ENCODE results near the gene DRD2. TPM values are rescaled to one million over a fixed set of nuclear protein-coding genes. Genes with fewer than 3 reads are reported as not detected.

The DRD2 gene
- total RNA-seq, 1 donor from 2014 or later = not detected

DNA sequence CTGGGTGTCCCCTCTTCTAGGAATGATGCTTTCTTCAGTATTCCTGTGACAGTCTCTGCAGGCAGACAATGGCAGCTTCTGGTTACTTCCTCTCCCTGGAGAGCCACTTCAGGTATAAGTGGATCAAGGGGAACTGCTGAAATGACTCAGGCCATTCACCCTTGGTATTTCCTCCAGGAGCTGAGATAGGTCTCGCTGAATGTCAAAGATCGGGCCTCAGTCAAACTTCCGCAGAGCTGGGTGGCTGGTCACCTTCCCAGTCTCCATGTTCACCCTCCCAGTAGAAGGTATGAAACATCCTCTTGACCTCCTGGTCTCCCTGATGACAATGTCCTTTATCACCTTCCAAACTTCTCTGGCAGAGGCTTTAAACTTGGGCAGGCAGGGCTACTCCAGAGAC, 89.4 kb downstream of the DRD2 start:
- Histone ChIP-seq H3K9ac (ENCODE audit: low read depth in 1 of 3, low read length in 3 of 3) (no peak overlapping the region), H3K36me3 (ENCODE audit: control insufficient read depth in 3 of 3, insufficient read depth in 3 of 3, low read length in 3 of 3) (no peaks in the 10 kb centered on the region), H3K4me1 (ENCODE audit: control insufficient read depth in 3 of 3, insufficient read depth in 3 of 3, low read length in 3 of 3) (no peaks in the 10 kb centered on the region), H3K27me3 (ENCODE audit: control insufficient read depth in 3 of 3, insufficient read depth in 3 of 3, low read length in 3 of 3) (peaks cover 27 to 31% (median 30%) of the 10 kb centered on the region in 3 donors), H3K4me3 (ENCODE audit: low read length in 3 of 3) (no peak overlapping the region), H3K9me3 (ENCODE audit: control insufficient read depth in 3 of 3, low read length in 3 of 3) (no peaks in the 10 kb centered on the region), H3K27ac (ENCODE audit: low read depth, low read length) (no peak overlapping the region)

DNA sequence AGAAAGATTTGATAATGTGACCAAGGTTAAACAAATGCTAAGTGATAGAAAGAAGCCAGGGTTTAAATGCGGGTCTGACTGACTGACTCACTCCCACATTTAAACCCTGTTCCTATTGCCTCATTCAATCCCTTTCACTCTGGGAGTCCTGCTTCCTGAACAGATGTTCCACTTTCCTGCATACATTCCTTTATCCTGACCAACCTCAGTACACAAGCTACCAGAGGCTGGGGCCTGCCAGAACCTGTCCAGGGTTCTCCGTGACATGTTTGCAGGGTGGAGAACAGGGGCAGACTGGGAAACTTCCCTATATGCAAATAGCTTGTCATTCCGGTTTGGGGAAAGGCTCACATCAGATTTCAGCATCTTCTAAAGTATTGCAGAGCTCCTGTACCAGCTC, 90.6 kb downstream of the DRD2 start:
- H3K27ac ChIP-seq (ENCODE audit: low read depth, low read length) = no peak overlapping the region
- H3K36me3 ChIP-seq (ENCODE audit: control insufficient read depth in 3 of 3, insufficient read depth in 3 of 3, low read length in 3 of 3) = no peaks in the 10 kb centered on the region
- H3K9me3 ChIP-seq (ENCODE audit: control insufficient read depth in 3 of 3, low read length in 3 of 3) = no peaks in the 10 kb centered on the region
- no peak overlapping the region for H3K9ac ChIP-seq (ENCODE audit: low read depth in 1 of 3, low read length in 3 of 3)
- peaks cover 27 to 30% (median 28%) of the 10 kb centered on the region in 3 donors for H3K27me3 ChIP-seq (ENCODE audit: control insufficient read depth in 3 of 3, insufficient read depth in 3 of 3, low read length in 3 of 3)
- no peak overlapping the region for H3K4me3 ChIP-seq (ENCODE audit: low read length in 3 of 3)
- no peaks in the 10 kb centered on the region for H3K4me1 ChIP-seq (ENCODE audit: control insufficient read depth in 3 of 3, insufficient read depth in 3 of 3, low read length in 3 of 3)

GRCh38 chr11:113382121-113382520, 93.1 kb downstream of the DRD2 start:
- Histone ChIP-seq H3K4me3 (ENCODE audit: low read length in 3 of 3) (no peak overlapping the region), H3K9me3 (ENCODE audit: control insufficient read depth in 3 of 3, low read length in 3 of 3) (no peaks in the 10 kb centered on the region), H3K27me3 (ENCODE audit: control insufficient read depth in 3 of 3, insufficient read depth in 3 of 3, low read length in 3 of 3) (peaks cover 8 to 18% (median 13%) of the 10 kb centered on the region in 3 donors), H3K4me1 (ENCODE audit: control insufficient read depth in 3 of 3, insufficient read depth in 3 of 3, low read length in 3 of 3) (no peaks in the 10 kb centered on the region), H3K9ac (ENCODE audit: low read depth in 1 of 3, low read length in 3 of 3) (no peak overlapping the region), H3K27ac (ENCODE audit: low read depth, low read length) (no peak overlapping the region), H3K36me3 (ENCODE audit: control insufficient read depth in 3 of 3, insufficient read depth in 3 of 3, low read length in 3 of 3) (no peaks in the 10 kb centered on the region)

DNA sequence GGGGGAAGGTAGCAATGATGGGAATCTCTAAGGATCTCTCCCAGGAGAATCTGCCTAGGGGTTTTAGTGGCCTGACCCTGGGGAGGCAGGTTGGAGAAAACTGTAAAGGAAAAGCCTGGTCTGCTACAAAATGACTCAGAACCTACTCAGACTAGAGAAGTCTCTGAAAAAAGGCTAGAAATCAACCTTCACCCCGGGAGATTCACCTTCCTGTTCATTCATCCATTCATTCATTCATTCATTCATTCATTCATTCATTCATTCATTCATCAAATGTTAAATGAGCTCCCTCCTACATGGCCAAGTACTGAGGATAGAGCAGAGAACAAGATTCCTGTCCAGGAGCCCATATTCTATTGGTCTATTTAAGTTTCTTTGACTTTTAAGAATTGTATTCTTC, 96.5 kb downstream of the DRD2 start:
- H3K4me1 ChIP-seq (ENCODE audit: control insufficient read depth in 3 of 3, insufficient read depth in 3 of 3, low read length in 3 of 3) = no peaks in the 10 kb centered on the region
- no peaks in the 10 kb centered on the region for H3K36me3 ChIP-seq (ENCODE audit: control insufficient read depth in 3 of 3, insufficient read depth in 3 of 3, low read length in 3 of 3)
- no peak overlapping the region for H3K4me3 ChIP-seq (ENCODE audit: low read length in 3 of 3)
- H3K9me3 ChIP-seq (ENCODE audit: control insufficient read depth in 3 of 3, low read length in 3 of 3) = no peaks in the 10 kb centered on the region
- H3K27ac ChIP-seq (ENCODE audit: low read depth, low read length) = no peak overlapping the region
- no peak overlapping the region for H3K9ac ChIP-seq (ENCODE audit: low read depth in 1 of 3, low read length in 3 of 3)
- no peaks in the 10 kb centered on the region for H3K27me3 ChIP-seq (ENCODE audit: control insufficient read depth in 3 of 3, insufficient read depth in 3 of 3, low read length in 3 of 3)

DNA sequence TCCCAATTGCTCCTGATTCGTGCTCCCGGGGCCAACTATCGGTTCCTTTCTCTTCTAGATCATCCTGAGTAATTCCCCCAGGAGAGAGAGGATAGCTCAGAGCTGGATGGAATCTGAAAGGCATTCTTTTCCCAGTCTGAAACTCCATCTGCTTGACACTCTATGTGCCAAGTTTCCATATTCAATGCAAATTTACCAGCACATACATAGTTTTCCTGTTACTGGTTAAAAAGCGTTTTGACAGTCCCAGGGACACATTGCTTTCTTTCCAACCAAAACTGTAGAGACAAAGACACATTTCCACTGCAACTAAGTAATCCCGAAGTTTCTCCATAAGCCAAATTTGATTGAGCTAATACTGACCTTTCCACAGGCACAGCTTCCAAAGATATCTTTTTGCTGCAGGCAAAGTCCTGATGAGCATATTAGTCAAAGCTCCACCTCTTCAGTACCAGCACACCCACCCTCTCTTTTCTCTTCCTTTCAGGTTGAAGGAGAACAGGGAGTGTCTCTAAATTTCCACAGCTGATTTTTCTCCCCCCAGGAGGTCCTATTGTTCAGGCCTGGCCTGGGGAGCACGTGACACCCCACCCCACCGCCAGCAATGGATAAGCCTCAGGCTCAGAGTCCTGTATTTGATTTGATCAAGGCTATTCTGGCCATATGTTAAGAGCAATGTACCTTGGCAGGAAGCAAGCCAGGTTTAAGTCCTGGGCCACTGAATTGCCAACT, 97.4 kb downstream of the DRD2 start:
- no peak overlapping the region for H3K9ac ChIP-seq (ENCODE audit: low read depth in 1 of 3, low read length in 3 of 3)
- H3K36me3 ChIP-seq (ENCODE audit: control insufficient read depth in 3 of 3, insufficient read depth in 3 of 3, low read length in 3 of 3) = no peaks in the 10 kb centered on the region
- no peak overlapping the region for H3K4me3 ChIP-seq (ENCODE audit: low read length in 3 of 3)
- H3K27me3 ChIP-seq (ENCODE audit: control insufficient read depth in 3 of 3, insufficient read depth in 3 of 3, low read length in 3 of 3) = no peaks in the 10 kb centered on the region
- no peak overlapping the region for H3K27ac ChIP-seq (ENCODE audit: low read depth, low read length)
- no peaks in the 10 kb centered on the region for H3K9me3 ChIP-seq (ENCODE audit: control insufficient read depth in 3 of 3, low read length in 3 of 3)
- no peaks in the 10 kb centered on the region for H3K4me1 ChIP-seq (ENCODE audit: control insufficient read depth in 3 of 3, insufficient read depth in 3 of 3, low read length in 3 of 3)

GRCh38 chr11:113376156-113376555, 99.0 kb downstream of the DRD2 start:
- no peaks in the 10 kb centered on the region for H3K9me3 ChIP-seq (ENCODE audit: control insufficient read depth in 3 of 3, low read length in 3 of 3)
- no peaks in the 10 kb centered on the region for H3K4me1 ChIP-seq (ENCODE audit: control insufficient read depth in 3 of 3, insufficient read depth in 3 of 3, low read length in 3 of 3)
- peaks cover 0 to 5% (median 3%) of the 10 kb centered on the region in 3 donors for H3K36me3 ChIP-seq (ENCODE audit: control insufficient read depth in 3 of 3, insufficient read depth in 3 of 3, low read length in 3 of 3)
- H3K27me3 ChIP-seq (ENCODE audit: control insufficient read depth in 3 of 3, insufficient read depth in 3 of 3, low read length in 3 of 3) = no peaks in the 10 kb centered on the region
- H3K27ac ChIP-seq (ENCODE audit: low read depth, low read length) = no peak overlapping the region
- H3K4me3 ChIP-seq (ENCODE audit: low read length in 3 of 3) = no peak overlapping the region
- H3K9ac ChIP-seq (ENCODE audit: low read depth in 1 of 3, low read length in 3 of 3) = no peak overlapping the region

GRCh38 chr11:113375402-113375801, 99.8 kb downstream of the DRD2 start:
- Histone ChIP-seq H3K27ac (ENCODE audit: low read depth, low read length) (no peak overlapping the region), H3K4me3 (ENCODE audit: low read length in 3 of 3) (no peak overlapping the region), H3K9me3 (ENCODE audit: control insufficient read depth in 3 of 3, low read length in 3 of 3) (no peaks in the 10 kb centered on the region), H3K4me1 (ENCODE audit: control insufficient read depth in 3 of 3, insufficient read depth in 3 of 3, low read length in 3 of 3) (no peaks in the 10 kb centered on the region), H3K27me3 (ENCODE audit: control insufficient read depth in 3 of 3, insufficient read depth in 3 of 3, low read length in 3 of 3) (no peaks in the 10 kb centered on the region), H3K9ac (ENCODE audit: low read depth in 1 of 3, low read length in 3 of 3) (no peak overlapping the region), H3K36me3 (ENCODE audit: control insufficient read depth in 3 of 3, insufficient read depth in 3 of 3, low read length in 3 of 3) (peaks cover 0 to 5% (median 3%) of the 10 kb centered on the region in 3 donors)

DNA sequence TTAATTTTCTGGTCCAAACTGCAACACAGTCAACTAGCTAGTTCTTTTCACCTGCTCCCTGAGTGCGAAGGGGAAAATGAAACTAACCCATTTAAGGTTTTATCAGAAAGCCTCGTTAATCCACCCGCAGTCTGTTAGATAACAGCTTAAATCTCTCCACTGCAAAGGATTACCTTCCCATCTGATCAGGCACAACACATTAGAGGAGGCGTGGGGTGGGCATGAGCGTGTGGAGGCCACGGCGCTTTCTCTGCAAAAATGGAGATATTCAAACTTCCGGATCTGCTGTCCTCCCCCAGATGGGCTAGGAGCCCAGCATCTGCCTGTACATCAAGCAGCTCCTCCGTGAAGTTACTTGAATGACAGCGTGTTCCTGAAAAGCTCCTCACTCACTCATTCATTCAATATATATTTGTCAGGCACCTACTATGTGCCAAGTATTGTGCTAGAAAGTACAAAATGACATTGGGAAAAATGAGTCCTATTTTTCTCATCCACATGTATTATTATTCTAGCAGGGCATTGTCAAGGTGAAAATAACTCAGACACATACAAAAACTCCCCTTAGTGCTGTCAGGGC, 101.1 kb downstream of the DRD2 start:
- no peaks in the 10 kb centered on the region for H3K4me1 ChIP-seq (ENCODE audit: control insufficient read depth in 3 of 3, insufficient read depth in 3 of 3, low read length in 3 of 3)
- no peaks in the 10 kb centered on the region for H3K9me3 ChIP-seq (ENCODE audit: control insufficient read depth in 3 of 3, low read length in 3 of 3)
- no peaks in the 10 kb centered on the region for H3K27me3 ChIP-seq (ENCODE audit: control insufficient read depth in 3 of 3, insufficient read depth in 3 of 3, low read length in 3 of 3)
- H3K4me3 ChIP-seq (ENCODE audit: low read length in 3 of 3) = no peak overlapping the region
- no peak overlapping the region for H3K27ac ChIP-seq (ENCODE audit: low read depth, low read length)
- peaks cover 0 to 9% (median 8%) of the 10 kb centered on the region in 3 donors for H3K36me3 ChIP-seq (ENCODE audit: control insufficient read depth in 3 of 3, insufficient read depth in 3 of 3, low read length in 3 of 3)
- H3K9ac ChIP-seq (ENCODE audit: low read depth in 1 of 3, low read length in 3 of 3) = no peak overlapping the region

DNA sequence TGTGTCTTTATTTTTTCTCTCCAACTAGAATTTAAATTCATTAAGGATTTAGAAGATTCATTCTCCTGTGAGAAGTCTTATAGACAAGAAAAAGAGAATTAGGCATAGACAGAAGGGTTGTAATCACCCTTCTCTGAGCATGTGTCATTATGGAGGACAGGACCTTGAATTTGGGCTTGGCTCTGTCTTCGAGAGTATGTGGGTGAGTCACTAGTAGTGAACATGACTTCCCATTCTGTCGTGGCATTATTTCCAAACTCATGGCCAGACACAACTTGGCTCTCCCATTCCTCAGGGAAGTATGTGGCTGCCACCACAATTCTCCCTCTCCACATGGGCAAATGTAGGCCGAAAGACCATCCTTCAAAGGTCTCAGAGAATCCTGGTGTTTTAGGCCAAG, 101.9 kb downstream of the DRD2 start:
- Histone ChIP-seq H3K9ac (ENCODE audit: low read depth in 1 of 3, low read length in 3 of 3) (no peak overlapping the region), H3K4me1 (ENCODE audit: control insufficient read depth in 3 of 3, insufficient read depth in 3 of 3, low read length in 3 of 3) (no peaks in the 10 kb centered on the region), H3K36me3 (ENCODE audit: control insufficient read depth in 3 of 3, insufficient read depth in 3 of 3, low read length in 3 of 3) (peaks cover 2 to 11% (median 8%) of the 10 kb centered on the region in 3 donors), H3K9me3 (ENCODE audit: control insufficient read depth in 3 of 3, low read length in 3 of 3) (no peaks in the 10 kb centered on the region), H3K27me3 (ENCODE audit: control insufficient read depth in 3 of 3, insufficient read depth in 3 of 3, low read length in 3 of 3) (no peaks in the 10 kb centered on the region), H3K4me3 (ENCODE audit: low read length in 3 of 3) (no peak overlapping the region), H3K27ac (ENCODE audit: low read depth, low read length) (no peak overlapping the region)

DNA sequence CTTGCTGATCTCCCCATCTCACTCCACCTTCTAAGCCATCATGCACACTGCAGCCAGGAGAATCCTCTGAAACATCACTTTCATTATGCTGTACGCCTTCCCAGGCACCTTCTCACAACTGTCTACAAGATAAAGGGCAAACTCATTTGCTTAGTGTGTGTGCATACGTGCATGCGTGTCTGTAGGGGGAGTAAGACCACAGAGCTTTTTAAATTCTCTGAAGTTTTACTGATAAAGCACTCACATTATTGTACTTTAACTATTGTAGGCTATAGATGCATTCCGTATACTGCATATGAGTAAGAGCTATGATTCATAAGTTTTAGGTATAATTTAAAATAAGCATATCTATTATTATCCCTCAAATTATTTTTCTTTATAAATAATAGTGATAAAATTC, 102.9 kb downstream of the DRD2 start:
- no peaks in the 10 kb centered on the region for H3K4me1 ChIP-seq (ENCODE audit: control insufficient read depth in 3 of 3, insufficient read depth in 3 of 3, low read length in 3 of 3)
- H3K27ac ChIP-seq (ENCODE audit: low read depth, low read length) = no peak overlapping the region
- H3K27me3 ChIP-seq (ENCODE audit: control insufficient read depth in 3 of 3, insufficient read depth in 3 of 3, low read length in 3 of 3) = no peaks in the 10 kb centered on the region
- peaks cover 5 to 15% (median 8%) of the 10 kb centered on the region in 3 donors for H3K36me3 ChIP-seq (ENCODE audit: control insufficient read depth in 3 of 3, insufficient read depth in 3 of 3, low read length in 3 of 3)
- no peak overlapping the region for H3K4me3 ChIP-seq (ENCODE audit: low read length in 3 of 3)
- H3K9me3 ChIP-seq (ENCODE audit: control insufficient read depth in 3 of 3, low read length in 3 of 3) = no peaks in the 10 kb centered on the region
- H3K9ac ChIP-seq (ENCODE audit: low read depth in 1 of 3, low read length in 3 of 3) = no peak overlapping the region

All from skeletal muscle tissue (tissue), 4 donors.